Adipose tissue (tissue), 3 donors: ENCODE measurements around the gene FAM163B. TPM values are rescaled to one million over a fixed set of nuclear protein-coding genes. Genes with fewer than 3 reads are reported as not detected.
"Not testable (repeated sequence)": the region's sequence is repeated elsewhere in the genome, so short reads cannot be mapped to it uniquely, and the experiment has no call there.

ENCODE experiments used
- H3K27ac ChIP-seq: one replicate; pipeline ENCODE4 v1.5.1; 2013; ENCODE audit warnings: low read depth, low read length
- WGBS, 3 donors: extraction: QIAGEN DNeasy Blood & Tissue Kit; methylation state at CpG; one replicate each; pipeline ENCODE4 v1.1.7; 2013; 5-methylcytosine and 5-hydroxymethylcytosine counted together
- polyA plus RNA-seq, 3 donors: library from polyadenylated mRNA; stranded (reverse); fragments of 200-250 nt; gene quantifications; one replicate each; pipeline ENCODE4 v1.2.3, GENCODE V29; 2013
- donor health status: healthy with polysubstance abuse.
- donor health status: Bipolar disorder and iron deficiency.
- donor health status: healthy.

Gene FAM163B
- polyA plus RNA-seq, 3 donors: not detected

GRCh38 chr9:133564451-133565116 lies 44.6 kb downstream of the FAM163B start:
- 63 to 81% (median 69%) methylated on average over 11 of the region's 11 CpGs for WGBS, 3 donors
- no peak overlapping the region for H3K27ac ChIP-seq

- H3K27ac ChIP-seq: not testable (repeated sequence)
Observed at GRCh38 chr9:133563814-133564213, 45.4 kb downstream of the FAM163B start.

GRCh38 chr9:133563291-133563796 lies 45.8 kb downstream of the FAM163B start:
- H3K27ac ChIP-seq: no peak overlapping the region
- WGBS, 3 donors: 13 to 17% (median 14%) methylated on average over 14 of the region's 14 CpGs

- WGBS, 3 donors: 86 to 93% (median 91%) methylated on average over 22 to 54 of the region's 54 CpGs
- H3K27ac ChIP-seq: no peak overlapping the region
Observed at GRCh38 chr9:133562611-133563290, 46.4 kb downstream of the FAM163B start.

- no peak overlapping the region for H3K27ac ChIP-seq
- 84 to 88% (median 86%) methylated on average over 9 to 32 of the region's 32 CpGs for WGBS, 3 donors
Observed at GRCh38 chr9:133561976-133562554, 47.1 kb downstream of the FAM163B start.

GRCh38 chr9:133560944-133561343 lies 48.2 kb downstream of the FAM163B start:
- WGBS, 3 donors: 90 to 98% (median 94%) methylated on average over 22 of the region's 22 CpGs
- H3K27ac ChIP-seq: no peak overlapping the region

- 67 to 77% (median 69%) methylated on average over 15 of the region's 15 CpGs for WGBS, 3 donors
- H3K27ac ChIP-seq: no peak overlapping the region
Observed at GRCh38 chr9:133560311-133560710, 48.9 kb downstream of the FAM163B start.

GRCh38 chr9:133558191-133559126 lies 50.7 kb downstream of the FAM163B start:
- 33 to 52% (median 34%) methylated on average over 31 of the region's 31 CpGs for WGBS, 3 donors
- H3K27ac ChIP-seq: no peak overlapping the region

GRCh38 chr9:133557581-133557980 lies 51.6 kb downstream of the FAM163B start:
- 94 to 97% (median 96%) methylated on average over 9 of the region's 9 CpGs for WGBS, 3 donors
- H3K27ac ChIP-seq: no peak overlapping the region

- WGBS, 3 donors: 87 to 88% (median 88%) methylated on average over 5 of the region's 5 CpGs
- no peak overlapping the region for H3K27ac ChIP-seq
Observed at GRCh38 chr9:133556354-133556753, 52.8 kb downstream of the FAM163B start.

- no peak overlapping the region for H3K27ac ChIP-seq
- 86 to 95% (median 95%) methylated on average over 8 of the region's 8 CpGs for WGBS, 3 donors
Observed at GRCh38 chr9:133554729-133555128, 54.5 kb downstream of the FAM163B start.

GRCh38 chr9:133553973-133554713 lies 55.0 kb downstream of the FAM163B start:
- H3K27ac ChIP-seq: no peak overlapping the region
- WGBS, 3 donors: 87 to 92% (median 90%) methylated on average over 31 of the region's 31 CpGs

- H3K27ac ChIP-seq: no peak overlapping the region
- 83 to 93% (median 93%) methylated on average over 10 of the region's 10 CpGs for WGBS, 3 donors
Observed at GRCh38 chr9:133553123-133553522, 56.1 kb downstream of the FAM163B start.

GRCh38 chr9:133552236-133552635 lies 57.0 kb downstream of the FAM163B start:
- 88 to 92% (median 91%) methylated on average over 8 of the region's 8 CpGs for WGBS, 3 donors

GRCh38 chr9:133551446-133551845 lies 57.7 kb downstream of the FAM163B start:
- no peak overlapping the region for H3K27ac ChIP-seq
- 72 to 88% (median 78%) methylated on average over 7 of the region's 7 CpGs for WGBS, 3 donors

More at GRCh38 chr9:133552236-133552635, 57.0 kb downstream of the FAM163B start:
- H3K27ac ChIP-seq: no peak overlapping the region

GRCh38 chr9:133547116-133547515 lies 62.1 kb downstream of the FAM163B start:
- WGBS, 3 donors: 85 to 88% (median 88%) methylated on average over 15 of the region's 15 CpGs
- H3K27ac ChIP-seq: no peak overlapping the region

GRCh38 chr9:133546287-133546680 lies 62.9 kb downstream of the FAM163B start:
- H3K27ac ChIP-seq: no peak overlapping the region
- WGBS, 3 donors: 55 to 64% (median 61%) methylated on average over 8 of the region's 8 CpGs
